GM20431 (cell line): Measurements from ENCODE around the gene ZNF594.
"Not testable (repeated sequence)": the region's sequence is repeated elsewhere in the genome, so short reads cannot be mapped to it uniquely, and the experiment has no call there.

Experiments used
- in situ Hi-C: fragments of 300-500 bp; cut with MseI, MboI; formaldehyde crosslinking; loops from one replicate; pipeline ENCODE4 v1.15.0; 2020; ENCODE audit warnings: low sequenced_read_pairs; ENCODE audit not compliant: unreplicated experiment

ZNF594 gene

GRCh38 chr17:5191541-5192417 is at the start of gene ZNF594:
Gene ZNF594, minus strand, starts transcription at chr17:5191868. Its CDS starts 7,612 bp downstream, at chr17:5184256.
- in situ Hi-C loops = no loop called here

- in situ Hi-C loops = not testable (repeated sequence)
Observed at GRCh38 chr17:5239769-5240168, 48.1 kb upstream of the ZNF594 start.

- in situ Hi-C loops = no loop called here
Observed at GRCh38 chr17:5238333-5238732, 46.7 kb upstream of the ZNF594 start.

GRCh38 chr17:5237541-5238016 is 45.9 kb upstream of the ZNF594 start:
- in situ Hi-C loops = no loop called here

- in situ Hi-C loops = no loop called here
Observed at GRCh38 chr17:5236938-5237540, 45.4 kb upstream of the ZNF594 start.

- in situ Hi-C loops = no loop called here
Observed at GRCh38 chr17:5234645-5235576, 43.2 kb upstream of the ZNF594 start, which contains the start of gene SCIMP. Gene SCIMP, minus strand, starts transcription at chr17:5234860. Its CDS starts 105 bp downstream, at chr17:5234755.

GRCh38 chr17:5233492-5233891 is 41.8 kb upstream of the ZNF594 start:
- in situ Hi-C loops = not testable (repeated sequence)

- in situ Hi-C loops = no loop called here
Observed at GRCh38 chr17:5226940-5227878, 35.5 kb upstream of the ZNF594 start.

- in situ Hi-C loops = no loop called here
Observed at GRCh38 chr17:5225668-5226457, 34.2 kb upstream of the ZNF594 start.

GRCh38 chr17:5221912-5222311 is 30.2 kb upstream of the ZNF594 start:
- in situ Hi-C loops = not testable (repeated sequence)

- in situ Hi-C loops = no loop called here
Observed at GRCh38 chr17:5220074-5220473, 28.4 kb upstream of the ZNF594 start.

GRCh38 chr17:5219536-5219935 is 27.9 kb upstream of the ZNF594 start:
- in situ Hi-C loops = no loop called here

GRCh38 chr17:5217562-5217961 is 25.9 kb upstream of the ZNF594 start:
- in situ Hi-C loops = not testable (repeated sequence)

- in situ Hi-C loops = no loop called here
Observed at GRCh38 chr17:5211458-5211857, 19.8 kb upstream of the ZNF594 start.

- in situ Hi-C loops = no loop called here
Observed at GRCh38 chr17:5210614-5211252, 19.1 kb upstream of the ZNF594 start.

- in situ Hi-C loops = no loop called here
Observed at GRCh38 chr17:5210091-5210490, 18.4 kb upstream of the ZNF594 start.

- in situ Hi-C loops = no loop called here
Observed at GRCh38 chr17:5209396-5209795, 17.7 kb upstream of the ZNF594 start.

GRCh38 chr17:5203908-5204294 is 12.2 kb upstream of the ZNF594 start:
- in situ Hi-C loops = no loop called here
